ENCODE measurements around the gene GRIK2.

DNA sequence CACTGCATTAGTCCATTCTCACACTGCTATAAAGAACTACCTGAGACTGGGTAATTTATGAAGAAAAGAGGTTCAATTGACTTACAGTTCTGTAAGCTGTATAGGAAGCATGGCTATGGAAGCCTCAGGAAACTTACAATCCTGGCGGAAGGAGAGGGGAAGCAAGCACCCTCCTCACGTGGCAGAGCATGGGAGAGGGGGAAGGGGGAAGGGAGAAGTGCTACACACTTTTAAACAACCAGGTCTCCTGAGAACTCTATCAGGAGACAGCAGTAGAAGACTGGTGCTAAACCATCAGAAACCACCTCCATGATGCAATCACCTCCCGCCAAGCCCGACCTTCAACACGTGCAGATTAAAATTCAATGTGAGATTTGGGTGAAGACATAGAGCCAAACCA is 494.0 kb downstream of the GRIK2 start:
- TF ChIP-seq, protein P1, sequence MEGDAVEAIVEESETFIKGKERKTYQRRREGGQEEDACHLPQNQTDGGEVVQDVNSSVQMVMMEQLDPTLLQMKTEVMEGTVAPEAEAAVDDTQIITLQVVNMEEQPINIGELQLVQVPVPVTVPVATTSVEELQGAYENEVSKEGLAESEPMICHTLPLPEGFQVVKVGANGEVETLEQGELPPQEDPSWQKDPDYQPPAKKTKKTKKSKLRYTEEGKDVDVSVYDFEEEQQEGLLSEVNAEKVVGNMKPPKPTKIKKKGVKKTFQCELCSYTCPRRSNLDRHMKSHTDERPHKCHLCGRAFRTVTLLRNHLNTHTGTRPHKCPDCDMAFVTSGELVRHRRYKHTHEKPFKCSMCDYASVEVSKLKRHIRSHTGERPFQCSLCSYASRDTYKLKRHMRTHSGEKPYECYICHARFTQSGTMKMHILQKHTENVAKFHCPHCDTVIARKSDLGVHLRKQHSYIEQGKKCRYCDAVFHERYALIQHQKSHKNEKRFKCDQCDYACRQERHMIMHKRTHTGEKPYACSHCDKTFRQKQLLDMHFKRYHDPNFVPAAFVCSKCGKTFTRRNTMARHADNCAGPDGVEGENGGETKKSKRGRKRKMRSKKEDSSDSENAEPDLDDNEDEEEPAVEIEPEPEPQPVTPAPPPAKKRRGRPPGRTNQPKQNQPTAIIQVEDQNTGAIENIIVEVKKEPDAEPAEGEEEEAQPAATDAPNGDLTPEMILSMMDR (IDR thresholded peaks at IDR 0.05) = no peak
- TF ChIP-seq POLR2A (IDR thresholded peaks at IDR 0.05) (no peak), POLR2AphosphoS5 (IDR thresholded peaks at IDR 0.05) (no peak)

All from suprapubic skin (tissue), 4 donors.